Keratinocyte (primary cell): ENCODE data around the gene GLCE. TPM values are rescaled to one million over a fixed set of nuclear protein-coding genes. Genes with fewer than 3 reads are reported as not detected.

Source experiments
- DNase-seq: peaks from one replicate; pipeline ENCODE4 v3.0.0-alpha.2; 2011; ENCODE audit warnings: low read depth, missing footprints, low spot score
- FAIRE-seq: peaks from 2 replicates; lab custom pipeline; 2011; peaks lifted over from hg19 to GRCh38; lab: Jason Lieb, UNC
- H2AFZ ChIP-seq: 2 replicates; pipeline ENCODE4 v1.6.0; 2012; ENCODE audit warnings: low read length, control low read depth, inconsistent platforms; ENCODE audit not compliant: control insufficient read depth
- H3K27ac ChIP-seq: 2 replicates; pipeline ENCODE4 v1.5.1; 2011; ENCODE audit warnings: low read length; ENCODE audit not compliant: control insufficient read depth, insufficient read depth
- H3K27me3 ChIP-seq: 3 replicates; pipeline ENCODE4 v1.6.0; 2011; ENCODE audit warnings: low read length; ENCODE audit not compliant: control insufficient read depth, insufficient read depth; ENCODE audit errors: extremely low read depth
- H3K36me3 ChIP-seq, 2 experiments: 2 replicates in 1 of 2; 3 replicates in 1 of 2; pipeline ENCODE4 v1.5.1; 2011; ENCODE audit warnings: low read length in 2 of 2, mild to moderate bottlenecking in 1 of 2; ENCODE audit not compliant: control insufficient read depth in 2 of 2, insufficient read depth in 2 of 2; ENCODE audit errors: extremely low read depth in 1 of 2
- H3K4me1 ChIP-seq: 3 replicates; pipeline ENCODE4 v1.5.1; 2011; ENCODE audit warnings: low read length; ENCODE audit not compliant: control insufficient read depth, insufficient read depth; ENCODE audit errors: extremely low read depth
- H3K4me2 ChIP-seq: 3 replicates; pipeline ENCODE4 v1.6.0; 2011; ENCODE audit warnings: low read depth, low read length; ENCODE audit not compliant: control insufficient read depth, insufficient read depth; ENCODE audit errors: extremely low read depth
- H3K4me3 ChIP-seq, 3 experiments: fragments of 200-600 bp in 1 of 3; sonication (generic) in 1 of 3; 2 replicates in 2 of 3; 3 replicates in 1 of 3; pipeline ENCODE4 v1.5.1; 2011 to 2016; ENCODE audit warnings: low read length in 3 of 3, mild to moderate bottlenecking in 3 of 3, control low read depth in 2 of 3, inconsistent platforms in 1 of 3, low read depth in 1 of 3, mixed read lengths in 1 of 3, mixed run types in 1 of 3, moderate library complexity in 1 of 3; ENCODE audit not compliant: control insufficient read depth in 2 of 3, insufficient read depth in 2 of 3; ENCODE audit errors: extremely low read depth in 1 of 3
- H3K79me2 ChIP-seq: 2 replicates; pipeline ENCODE4 v1.6.0; 2012; ENCODE audit warnings: low read length; ENCODE audit not compliant: control insufficient read depth, insufficient read depth
- H3K9ac ChIP-seq: 3 replicates; pipeline ENCODE4 v1.6.0; 2011; ENCODE audit warnings: low read length; ENCODE audit not compliant: control insufficient read depth, insufficient read depth; ENCODE audit errors: extremely low read depth
- H3K9me1 ChIP-seq: 3 replicates; pipeline ENCODE4 v1.6.0; 2011; ENCODE audit warnings: low read length; ENCODE audit not compliant: control insufficient read depth, insufficient read depth; ENCODE audit errors: extremely low read depth
- H3K9me3 ChIP-seq: 2 replicates; pipeline ENCODE4 v1.5.1; 2012; ENCODE audit warnings: low read depth, low read length; ENCODE audit not compliant: control insufficient read depth
- H4K20me1 ChIP-seq: 3 replicates; pipeline ENCODE4 v1.6.0; 2011; ENCODE audit warnings: low read length; ENCODE audit not compliant: control insufficient read depth, insufficient read depth; ENCODE audit errors: extremely low read depth
- CTCF ChIP-seq, 3 experiments: IDR thresholded peaks in 1 of 3; conservative IDR thresholded peaks in 1 of 3; optimal IDR thresholded peaks in 1 of 3; 2 replicates in 2 of 3; 3 replicates in 1 of 3; pipeline versions ENCODE3 to v1.5.1; 2011; ENCODE audit warnings: low read length in 3 of 3, mild to moderate bottlenecking in 3 of 3, moderate library complexity in 2 of 3, control low read depth in 1 of 3, inconsistent platforms in 1 of 3; ENCODE audit not compliant: insufficient read depth in 2 of 3; ENCODE audit errors: extremely low read depth in 1 of 3
- EZH2 ChIP-seq: IDR thresholded peaks from one replicate; pipeline ENCODE4 v1.6.1; 2012; ENCODE audit warnings: inconsistent platforms, mild to moderate bottlenecking, low read length, moderate library complexity
- dilution Hi-C: fragments of 300-500 bp; cut with MboI; formaldehyde crosslinking; loops from one replicate; pipeline ENCODE4 v1.7.0; 2020; ENCODE audit warnings: low sequenced_read_pairs; ENCODE audit not compliant: extremely low pct_ligation_motif_present
- polyA plus RNA-seq, 5 experiments: library from polyadenylated mRNA; depleted of rRNA in 3 of 5; stranded (reverse) in 3 of 5; stranded (forward) in 1 of 5; unstranded in 1 of 5; fragments of >200 nt; gene quantifications; 1 replicate in 1 of 5; 2 replicates in 3 of 5; 3 replicates in 1 of 5; pipeline versions ENCODE4 v1.2.1 to v1.2.3, GENCODE V29; 2011 to 2012; ENCODE audit warnings: missing spikeins in 2 of 5, low read depth in 1 of 5, low replicate concordance in 1 of 5

GLCE gene
- polyA plus RNA-seq, 1 donor (not counting 4 experiments of a cell fraction or from before 2014, with no cell fraction given): 16.3 TPM

GRCh38 chr15:69271217-69271616 lies 110.8 kb downstream of the GLCE start:
- dilution Hi-C loops: no loop called here
- Histone ChIP-seq H3K4me2 (no peak overlapping the region), H3K9me1 (no peaks in the 10 kb centered on the region), H3K27ac (no peak overlapping the region), H2AFZ (no peak overlapping the region), H3K79me2 (no peaks in the 10 kb centered on the region), H3K9ac (no peak overlapping the region), H3K9me3 (no peaks in the 10 kb centered on the region), H4K20me1 (no peaks in the 10 kb centered on the region), H3K27me3 (no peaks in the 10 kb centered on the region), H3K4me3 (no peak overlapping the region), H3K4me1 (no peaks in the 10 kb centered on the region), H3K36me3 (no peaks in the 10 kb centered on the region)
- no peak for FAIRE-seq
- no peak for DNase-seq
- no peak for TF ChIP-seq CTCF (optimal IDR thresholded peaks at IDR 0.05 in 1 of 3, IDR thresholded peaks at IDR 0.05 in 1 of 3, conservative IDR thresholded peaks at IDR 0.05 in 1 of 3; ENCODE audit: extremely low read depth in 1 of 3, insufficient read depth in 2 of 3, low read length in 3 of 3)
- TF ChIP-seq EZH2: no peak

GRCh38 chr15:69272139-69272538 lies 111.7 kb downstream of the GLCE start:
- FAIRE-seq: no peak
- TF ChIP-seq EZH2: no peak
- TF ChIP-seq CTCF (optimal IDR thresholded peaks at IDR 0.05 in 1 of 3, IDR thresholded peaks at IDR 0.05 in 1 of 3, conservative IDR thresholded peaks at IDR 0.05 in 1 of 3; ENCODE audit: extremely low read depth in 1 of 3, insufficient read depth in 2 of 3, low read length in 3 of 3): no peak

More at GRCh38 chr15:69272139-69272538, 111.7 kb downstream of the GLCE start:
- Histone ChIP-seq H3K4me3 (no peak overlapping the region), H3K9ac (no peak overlapping the region), H3K27me3 (no peaks in the 10 kb centered on the region), H4K20me1 (no peaks in the 10 kb centered on the region), H3K4me2 (no peak overlapping the region), H3K79me2 (no peaks in the 10 kb centered on the region), H3K27ac (no peak overlapping the region), H3K36me3 (no peaks in the 10 kb centered on the region), H3K9me3 (no peaks in the 10 kb centered on the region), H3K4me1 (no peaks in the 10 kb centered on the region), H3K9me1 (no peaks in the 10 kb centered on the region), H2AFZ (no peak overlapping the region)
- no peak for DNase-seq
- dilution Hi-C loops: no loop called here
